ENCODE results near the gene NEURL2.

GRCh38 chr20:45918182-45918737 lies 27.3 kb upstream of the NEURL2 start:
- TF ChIP-seq CREB5 (CRISPR knock-in tag; IDR thresholded peaks at IDR 0.05; ENCODE audit: low read depth) (no peak), GLIS3 (CRISPR knock-in tag; IDR thresholded peaks at IDR 0.05) (no peak), TSHZ2 (CRISPR knock-in tag; IDR thresholded peaks at IDR 0.05) (no peak), PATZ1 (CRISPR knock-in tag; IDR thresholded peaks at IDR 0.05; ENCODE audit: borderline replicate concordance) (no peak), PPARA (CRISPR knock-in tag; IDR thresholded peaks at IDR 0.05; ENCODE audit: borderline replicate concordance) (no peak), ZNF8 (CRISPR knock-in tag; IDR thresholded peaks at IDR 0.05) (no peak), RARB (CRISPR knock-in tag; IDR thresholded peaks at IDR 0.05) (no peak), ESRRG (CRISPR knock-in tag; IDR thresholded peaks at IDR 0.05) (no peak)

Data from SK-N-SH treated with all-trans-retinoic acid at 6 μM for 48 hours (cell line).